Measurements from ENCODE around the gene HPS6.

GRCh38 chr10:102017295-102017694, 47.9 kb upstream of the HPS6 start:
- TF ChIP-seq CTCF (IDR thresholded peaks at IDR 0.05 in 8 of 11, conservative IDR thresholded peaks at IDR 0.05 in 3 of 11) (no peak), POLR2A (IDR thresholded peaks at IDR 0.05) (no peak)
